DMS153 treated with DMSO at 0.1 percent for 48 hours (cell line): ENCODE measurements around the gene ENTREP1.
"Not testable (repeated sequence)": the region's sequence is repeated elsewhere in the genome, so short reads cannot be mapped to it uniquely, and the experiment has no call there.

Experiments used
- DNase-seq: peaks from one replicate; lab custom pipeline; 2025; ENCODE audit not compliant: unreplicated experiment; lab: John Stamatoyannopoulos, UW

Gene ENTREP1

DNA sequence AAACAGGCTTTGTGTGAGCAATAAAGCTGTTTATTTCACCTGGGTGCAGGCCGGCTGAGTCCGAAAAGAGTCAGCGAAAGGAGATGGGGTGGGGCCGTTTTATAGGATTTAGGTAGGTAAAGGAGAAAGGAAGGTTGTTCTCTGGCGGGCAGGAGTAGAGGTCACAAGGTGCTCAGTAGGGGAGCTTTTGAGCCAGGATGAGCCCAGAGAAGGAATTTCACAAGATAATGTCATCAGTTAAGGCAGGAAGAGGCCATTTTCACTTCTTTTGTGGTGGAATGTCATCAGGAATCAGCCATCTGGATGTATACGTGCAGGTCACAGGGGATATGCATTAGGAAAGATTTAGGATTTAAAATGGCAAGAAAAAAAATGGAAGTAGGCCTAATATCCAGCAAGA lies 84.9 kb downstream of the ENTREP1 start:
- not testable (repeated sequence) for DNase-seq

DNA sequence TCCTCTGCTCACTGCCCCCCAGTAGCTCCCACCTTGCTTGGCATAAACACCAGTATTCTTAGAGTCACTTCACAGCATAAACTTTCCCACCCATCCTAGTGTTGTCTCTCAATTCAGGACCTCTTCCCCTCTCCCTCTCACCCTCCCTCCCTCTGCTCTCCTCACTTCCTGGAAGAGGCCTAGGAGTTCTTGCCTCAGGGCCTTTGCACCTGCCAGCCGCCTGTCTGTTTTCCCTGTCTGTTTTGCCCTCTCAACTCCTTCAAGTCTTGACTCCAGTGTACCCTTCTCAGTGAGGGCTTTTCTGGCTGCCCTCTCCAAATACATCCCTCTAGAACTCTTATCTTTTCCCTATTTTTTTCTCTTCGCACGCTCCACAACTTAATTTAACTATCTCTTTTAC lies 86.2 kb downstream of the ENTREP1 start:
- DNase-seq, result no peak

DNA sequence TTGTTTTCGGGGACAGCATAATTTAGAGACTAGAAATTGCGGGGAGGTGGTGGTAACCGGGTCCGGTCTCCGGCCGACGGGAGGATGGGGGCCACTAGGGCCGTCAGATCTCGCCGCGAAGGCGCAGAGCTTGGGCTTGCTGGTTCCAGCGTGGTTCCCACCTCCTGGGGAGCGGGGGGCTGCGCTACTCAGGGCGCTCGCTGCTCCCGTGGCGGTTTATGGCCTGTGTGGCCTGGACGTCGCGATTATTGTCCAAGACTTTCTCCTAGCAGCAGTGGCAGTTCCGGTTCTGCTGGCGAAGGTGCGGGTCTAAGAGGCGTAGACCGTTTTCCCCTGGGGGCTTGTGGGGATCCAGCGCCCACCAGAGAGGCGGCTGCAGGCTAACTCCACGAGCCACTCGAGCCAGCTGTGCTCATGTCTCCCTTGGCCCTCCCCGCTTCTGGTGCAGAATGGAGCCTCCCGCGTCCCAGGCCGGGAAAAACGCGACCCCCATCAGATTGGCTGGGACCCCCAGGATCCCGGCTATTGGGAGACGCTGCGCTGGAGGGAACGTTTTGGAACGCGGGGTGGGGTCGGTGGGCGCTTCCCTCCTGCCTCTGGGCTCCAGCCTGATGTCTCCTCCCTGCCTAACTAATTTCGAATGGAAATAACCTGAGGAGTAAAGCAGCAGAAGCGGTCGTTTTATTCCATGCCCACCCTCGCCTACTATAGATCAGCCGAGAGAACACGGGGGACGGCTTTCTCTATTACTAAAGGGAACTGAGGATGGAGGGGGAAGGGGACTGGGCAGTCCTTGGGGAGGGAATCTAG lies 87.1 kb downstream of the ENTREP1 start:
- no peak for DNase-seq

DNA sequence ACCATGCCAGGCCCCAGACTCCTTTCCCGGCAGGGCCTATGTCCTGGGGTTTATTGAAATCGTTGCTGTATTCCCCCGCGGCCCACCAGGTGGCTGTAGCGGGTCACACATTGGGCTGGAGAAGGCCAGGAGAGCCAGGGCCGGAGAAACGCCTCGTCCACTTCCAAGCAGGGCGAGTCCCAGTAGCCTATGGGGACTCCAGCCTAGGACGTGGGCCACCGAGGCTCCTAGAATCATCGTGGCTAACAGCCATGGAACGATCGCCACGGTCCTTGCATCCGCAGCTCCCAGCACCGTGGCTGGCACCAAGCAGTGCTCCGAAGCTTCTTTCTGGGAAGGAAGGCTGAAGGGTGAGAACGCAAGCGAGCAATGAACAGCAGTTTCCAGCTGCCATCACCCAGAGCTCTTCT lies 87.7 kb downstream of the ENTREP1 start:
- peak; percentile 19 for DNase-seq

DNA sequence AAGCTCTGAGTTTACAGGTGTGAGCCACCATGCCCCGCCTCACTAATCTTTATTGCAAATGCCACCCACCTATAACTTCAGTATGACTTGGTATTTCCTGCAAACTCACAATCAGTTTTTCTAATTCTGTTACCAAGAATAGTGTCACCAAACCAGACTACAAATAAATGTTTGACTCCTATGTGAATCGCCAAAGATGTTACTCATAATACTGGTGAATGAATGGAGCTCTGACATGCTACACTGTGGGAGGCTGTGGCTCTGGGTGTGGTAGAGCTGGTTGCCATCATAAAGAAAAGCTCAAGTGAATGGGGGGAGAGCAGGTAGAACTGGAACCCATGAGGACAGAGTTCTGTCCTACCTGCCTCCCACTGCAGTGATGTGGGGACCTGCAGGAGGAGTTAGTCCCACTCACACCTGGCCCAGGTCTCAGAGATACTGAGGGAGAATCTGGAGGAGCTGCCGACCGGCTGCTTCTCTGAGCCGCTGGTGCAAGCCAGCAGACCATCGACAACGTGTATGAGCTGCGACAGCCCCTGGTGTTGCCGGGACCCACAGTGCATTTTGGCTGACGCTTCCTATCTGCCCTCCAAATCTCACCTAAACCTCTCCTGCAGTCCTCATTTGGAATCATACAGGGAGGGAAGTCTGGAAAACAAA lies 95.7 kb downstream of the ENTREP1 start:
- DNase-seq, result no peak

DNA sequence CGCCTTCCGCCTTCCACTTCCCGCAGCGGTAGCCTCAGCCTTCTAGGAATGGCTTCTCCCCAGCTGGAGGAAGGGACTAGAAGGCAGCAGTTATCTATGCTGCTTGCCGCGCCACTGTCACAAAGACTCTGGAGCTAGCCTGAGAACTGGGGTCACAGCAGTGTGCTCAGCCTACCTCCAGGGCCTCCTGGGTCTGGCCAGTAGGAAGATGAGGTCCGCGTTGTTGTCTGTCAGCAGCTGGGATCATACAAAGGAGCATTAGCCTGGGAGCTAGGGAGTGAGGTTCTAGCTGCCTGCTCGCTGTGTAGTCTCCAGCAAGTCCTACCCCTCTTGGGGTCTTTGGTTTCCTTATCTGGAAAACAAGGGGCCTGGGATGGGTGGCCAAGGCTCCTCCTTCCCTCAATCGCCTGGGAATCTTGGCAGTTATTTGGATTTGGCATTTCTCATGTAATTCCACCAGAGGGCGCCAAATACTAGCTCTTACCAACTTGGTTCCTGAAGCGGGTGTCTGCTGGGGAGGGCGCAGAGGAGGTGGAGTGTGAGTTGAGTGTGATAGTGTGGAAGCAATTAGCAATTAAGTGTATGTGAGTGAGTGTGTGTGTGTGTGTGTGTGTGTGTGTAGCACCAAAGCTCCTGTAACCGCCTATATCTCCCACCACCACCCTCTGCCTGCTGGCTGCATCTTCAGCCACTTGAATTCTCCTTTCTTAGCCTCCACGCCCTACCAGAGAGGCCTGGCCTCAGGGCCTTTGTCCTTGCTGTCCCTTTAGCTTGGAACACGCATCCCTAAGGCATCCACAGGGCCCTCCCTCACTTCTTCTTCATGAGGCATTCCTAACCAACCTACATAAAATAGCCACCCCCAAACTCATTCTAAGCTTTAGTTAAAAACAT lies 97.1 kb downstream of the ENTREP1 start:
- peak; percentile 47 for DNase-seq

DNA sequence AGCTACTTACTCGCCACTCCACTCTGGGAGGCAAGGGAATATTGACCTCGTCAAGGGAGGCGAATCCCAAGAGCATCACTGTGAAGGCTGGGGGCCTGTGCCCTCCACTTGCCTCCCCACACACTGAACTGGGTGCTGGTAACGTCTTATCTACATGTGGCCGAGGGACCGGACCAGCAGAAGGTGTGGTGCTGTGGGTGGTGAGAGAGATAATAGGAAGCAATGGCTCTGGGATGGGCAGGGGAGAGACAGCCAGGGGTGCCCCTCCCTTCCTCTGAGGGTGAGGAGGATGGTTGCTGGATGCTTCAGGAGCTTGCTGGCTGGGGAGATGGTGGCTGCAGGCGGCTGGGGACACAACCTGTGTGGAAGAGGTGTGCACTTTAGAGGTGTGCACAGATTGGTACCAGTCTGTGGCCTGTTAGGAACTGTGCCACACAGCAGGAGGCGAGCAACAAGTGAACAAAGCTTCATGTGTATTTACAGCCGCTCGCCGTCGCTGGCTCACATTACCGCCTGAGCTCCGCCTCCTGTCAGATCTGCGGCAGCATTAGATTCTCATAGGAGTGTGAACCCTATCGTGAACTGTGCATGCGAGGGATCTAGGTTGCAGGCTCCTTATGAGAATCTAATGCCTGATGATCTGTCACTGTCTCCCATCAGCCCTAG lies 100.3 kb downstream of the ENTREP1 start:
- DNase-seq, result no peak

DNA sequence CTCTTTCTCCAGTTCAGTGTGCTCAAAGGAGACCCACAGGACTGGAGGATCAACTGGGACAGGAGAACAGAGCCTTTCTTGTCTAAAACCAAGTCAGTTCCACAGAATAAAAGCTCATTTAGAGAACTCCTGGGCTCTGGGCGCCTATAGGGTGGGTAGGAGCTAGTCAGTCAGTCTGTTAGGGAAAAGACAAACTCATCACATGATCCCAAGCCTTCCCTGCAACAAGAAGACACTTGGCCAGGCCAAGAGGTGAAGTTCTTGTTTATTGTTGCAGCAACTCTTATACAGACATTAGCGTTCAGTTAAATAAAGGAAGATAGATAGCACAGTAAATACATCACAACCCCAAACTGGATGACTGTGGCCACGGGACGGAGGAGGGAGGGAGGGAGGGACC lies 102.3 kb downstream of the ENTREP1 start:
- no peak for DNase-seq

DNA sequence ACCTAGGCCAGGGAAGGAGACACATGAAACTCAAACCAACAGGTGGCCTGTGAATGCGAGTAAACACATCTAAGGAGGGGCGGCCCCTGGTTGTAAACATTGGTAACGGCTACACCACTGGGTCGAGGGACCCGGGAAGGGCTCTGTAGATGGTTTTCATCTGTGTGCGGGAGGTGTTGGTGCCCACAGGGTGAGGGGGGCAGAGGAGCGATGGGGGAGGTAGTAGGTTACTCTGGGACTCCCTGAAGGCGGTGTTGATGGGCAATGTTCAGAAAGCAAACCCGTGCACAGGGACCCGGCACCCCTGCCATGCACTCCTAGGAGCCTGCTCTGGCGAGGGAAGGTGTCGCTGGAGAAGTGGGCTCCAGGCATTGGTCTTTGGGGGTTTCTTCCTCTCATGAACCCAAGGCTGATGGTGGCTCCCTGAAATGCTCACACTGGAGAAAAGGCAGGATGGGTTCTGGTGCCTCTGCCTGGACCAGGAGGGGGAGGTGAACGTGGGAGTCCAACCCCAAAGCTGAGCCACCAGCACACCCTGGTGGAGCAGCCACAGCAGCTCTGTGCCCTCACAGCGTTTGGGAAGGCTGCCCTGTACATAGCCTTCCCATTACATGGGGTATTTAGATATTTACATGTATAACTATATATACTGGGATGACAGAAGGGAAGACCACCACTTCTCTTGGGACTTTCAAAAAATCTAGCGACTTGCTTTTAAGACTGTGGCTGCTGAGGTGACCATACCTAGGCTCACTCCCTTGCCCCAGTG lies 103.2 kb downstream of the ENTREP1 start:
- DNase-seq, result no peak

DNA sequence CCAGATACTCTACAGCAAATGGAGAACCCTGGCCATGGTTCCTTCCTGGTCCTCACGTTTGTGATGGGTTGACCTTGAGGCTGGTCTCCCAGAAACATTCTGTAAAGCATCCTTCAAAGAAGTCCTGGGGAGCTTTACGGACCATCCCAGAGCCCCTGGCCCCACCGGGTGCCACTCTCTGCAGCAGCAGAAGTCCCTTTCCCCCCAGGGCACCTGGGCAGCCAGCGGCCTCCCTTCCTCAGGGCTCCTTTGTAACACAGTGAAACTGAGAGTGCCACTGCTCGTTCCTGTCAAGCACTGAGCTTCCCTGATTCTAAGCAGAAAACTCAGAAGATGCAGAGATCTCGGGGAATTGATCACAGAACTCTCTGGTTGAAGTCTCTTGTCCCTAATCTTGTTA lies 104.3 kb downstream of the ENTREP1 start:
- DNase-seq, result no peak

DNA sequence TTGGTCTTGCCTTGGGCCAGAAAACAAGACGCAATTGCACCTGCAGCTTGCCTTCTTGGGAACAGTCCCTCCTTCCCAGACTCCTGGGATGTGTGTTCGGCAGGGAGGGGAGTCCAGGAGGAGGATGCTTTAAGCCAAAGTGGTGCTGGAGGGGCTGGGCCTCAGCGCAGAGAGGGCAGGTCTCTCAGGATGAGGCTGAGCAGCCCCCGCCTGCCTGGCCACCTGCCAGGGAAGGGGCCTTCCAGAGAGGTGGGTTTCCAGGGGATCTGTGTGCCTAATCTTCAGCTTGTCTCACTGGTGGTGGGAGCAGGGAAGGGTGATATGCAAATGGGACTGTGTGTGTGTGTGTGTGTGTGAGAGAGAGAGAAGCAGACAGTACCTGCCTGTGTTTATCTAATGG lies 105.2 kb downstream of the ENTREP1 start:
- DNase-seq, result no peak

DNA sequence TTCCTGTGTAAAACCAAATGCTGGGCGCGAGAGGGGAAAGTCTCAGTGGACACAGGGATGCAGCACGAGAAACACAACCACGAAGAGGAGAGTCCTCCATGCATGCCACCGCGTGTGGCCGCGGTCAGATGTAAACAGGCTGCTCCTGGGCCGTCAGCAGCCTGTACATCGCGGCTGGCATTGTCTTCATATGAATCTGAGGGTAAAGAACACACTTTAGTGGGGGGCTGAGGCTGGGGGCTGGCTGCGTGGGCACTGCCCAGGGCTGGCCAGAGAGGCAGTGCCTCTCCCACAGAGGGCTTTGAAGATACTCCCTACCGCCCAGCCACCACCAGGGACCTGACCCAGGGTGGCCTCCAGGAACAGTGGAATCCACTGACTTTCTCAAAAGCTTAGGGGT lies 106.2 kb downstream of the ENTREP1 start:
- no peak for DNase-seq

DNA sequence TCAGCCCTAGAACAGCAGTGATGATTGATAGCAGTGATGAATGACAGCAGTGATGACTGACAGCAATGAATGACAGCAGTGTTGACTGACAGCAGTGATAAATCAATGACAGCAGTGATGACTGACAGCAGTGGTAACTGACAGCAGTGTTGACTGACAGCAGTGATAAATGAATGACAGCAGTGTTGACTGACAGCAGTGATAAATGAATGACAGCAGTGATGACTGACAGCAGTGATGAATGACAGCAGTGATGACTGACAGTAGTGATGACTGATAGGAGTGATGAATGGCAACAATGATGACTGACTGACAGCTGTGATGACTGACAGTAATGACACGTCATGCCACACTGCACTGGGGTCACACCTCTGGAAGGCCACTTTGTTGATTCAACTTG lies 106.8 kb downstream of the ENTREP1 start:
- DNase-seq, result no peak

DNA sequence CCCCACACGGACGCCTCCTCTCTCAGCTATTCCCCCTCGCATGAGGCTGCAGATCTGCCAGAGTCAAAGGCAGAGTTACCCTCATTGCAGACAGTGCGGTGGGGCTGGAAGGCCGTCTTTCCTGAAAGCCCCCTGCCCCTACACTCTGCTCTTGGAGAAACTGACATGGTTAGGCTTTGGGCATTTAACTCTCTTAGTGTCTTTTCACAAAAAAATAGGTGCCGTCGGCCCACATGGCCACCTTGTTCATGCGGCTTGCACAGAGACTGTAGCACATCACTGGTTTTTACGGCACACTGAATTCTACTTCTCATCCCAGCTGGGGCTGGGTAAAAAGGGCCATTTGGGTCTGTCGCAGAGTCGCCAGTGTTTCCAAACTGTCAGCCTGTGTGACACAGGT lies 107.6 kb downstream of the ENTREP1 start:
- DNase-seq, result no peak

DNA sequence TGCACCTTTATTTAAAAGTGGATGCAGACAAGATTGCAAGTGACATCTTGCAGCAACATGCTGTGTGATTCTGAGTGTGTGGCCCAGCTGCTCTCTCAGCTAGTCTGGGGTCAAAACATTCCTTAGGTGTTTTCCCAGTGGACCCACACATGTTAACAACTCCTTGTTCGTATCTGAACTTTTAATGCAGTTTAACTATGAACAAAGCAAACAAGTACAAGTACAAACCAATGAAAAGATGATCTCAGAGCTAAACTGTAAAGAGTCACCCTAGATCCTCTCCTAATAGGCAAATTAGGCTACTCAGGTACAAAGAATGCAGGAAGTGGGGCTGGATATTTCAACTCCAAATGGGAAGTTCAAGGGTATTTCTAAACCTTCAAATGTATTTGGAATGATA lies 108.4 kb downstream of the ENTREP1 start:
- DNase-seq, result no peak

DNA sequence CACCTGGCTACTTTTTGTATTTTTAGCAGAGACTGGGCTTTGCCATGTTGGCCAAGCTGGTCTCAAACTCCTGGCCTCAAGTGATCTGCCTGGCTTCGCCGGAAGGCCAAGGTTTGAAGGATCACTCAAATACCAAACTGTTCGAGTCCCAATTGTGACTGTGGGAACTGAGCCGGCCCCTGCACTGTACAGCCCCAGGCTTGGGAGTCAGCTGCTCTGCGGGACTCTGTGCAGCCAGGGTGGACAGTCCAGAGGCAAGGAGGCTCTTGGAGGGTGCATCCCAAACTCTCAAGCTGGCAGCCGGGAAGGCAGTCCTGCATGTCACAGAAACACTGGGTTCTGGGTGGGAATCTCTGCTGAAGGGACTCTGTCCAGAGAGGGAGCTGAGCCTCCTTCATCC lies 109.0 kb downstream of the ENTREP1 start:
- DNase-seq, result no peak

DNA sequence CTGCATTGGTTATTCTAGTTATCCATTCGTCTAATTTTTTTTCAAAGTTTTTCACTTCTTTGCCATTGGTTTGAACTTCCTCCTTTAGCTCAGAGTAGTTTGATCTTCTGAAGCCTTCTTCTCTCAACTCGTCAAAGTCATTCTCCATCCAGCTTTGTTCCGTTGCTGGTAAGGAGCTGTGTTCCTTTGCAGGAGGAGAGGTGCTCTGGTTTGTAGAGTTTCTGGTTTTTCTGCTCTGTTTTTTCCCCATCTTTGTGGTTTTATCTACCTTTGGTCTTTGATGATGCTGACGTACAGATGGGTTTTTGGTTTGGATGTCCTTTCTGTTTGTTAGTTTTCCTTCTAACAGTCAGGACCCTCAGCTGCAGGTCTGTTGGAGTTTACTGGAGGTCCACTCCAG lies 114.6 kb downstream of the ENTREP1 start:
- DNase-seq, result not testable (repeated sequence)

DNA sequence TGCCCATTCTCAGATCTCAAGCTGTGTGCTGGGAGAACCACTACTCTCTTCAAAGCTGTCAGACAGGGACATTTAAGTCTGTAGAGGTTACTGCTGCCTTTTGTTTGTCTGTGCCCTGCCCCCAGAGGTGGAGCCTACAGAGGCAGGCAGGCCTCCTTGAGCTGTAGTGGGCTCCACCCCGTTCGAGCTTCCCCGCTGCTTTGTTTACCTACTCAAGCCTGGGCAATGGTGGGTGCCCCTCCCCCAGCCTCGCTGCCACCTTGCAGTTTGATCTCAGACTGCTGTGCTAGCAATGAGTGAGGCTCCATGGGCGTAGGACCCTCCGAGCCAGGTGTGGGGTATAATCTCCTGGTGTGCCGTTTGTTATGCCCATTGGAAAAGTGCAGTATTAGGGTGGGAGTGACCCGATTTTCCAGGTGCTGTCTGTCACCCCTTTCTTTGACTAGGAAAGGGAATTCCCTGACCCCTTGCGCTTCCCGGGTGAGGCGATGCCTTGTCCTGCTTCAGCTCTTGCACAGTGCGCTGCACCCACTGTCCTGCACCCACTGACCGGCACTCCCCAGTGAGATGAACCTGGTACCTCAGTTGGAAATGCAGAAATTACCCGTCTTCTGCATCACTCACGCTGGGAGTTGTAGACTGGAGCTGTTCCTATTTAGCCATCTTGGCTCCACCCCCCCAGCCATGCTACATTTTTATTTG lies 115.4 kb downstream of the ENTREP1 start:
- DNase-seq, result not testable (repeated sequence)
